Activated T-helper 2 cell treated with anti-CD3 and anti-CD28 coated beads, Interferon-gamma antibody, Interleukin-2, Interleukin-4, amounts not matched to agents 10 μg/mL and 5 μg/mL and 100 μg/mL, durations not matched to agents 14 hours and 24 hours and 36 hours (primary cell): ENCODE results near the gene NDUFA5. TPM values are rescaled to one million over a fixed set of nuclear protein-coding genes. Genes with fewer than 3 reads are reported as not detected.
"Not testable (repeated sequence)": the region's sequence is repeated elsewhere in the genome, so short reads cannot be mapped to it uniquely, and the experiment has no call there.

Experiments
- DNase-seq: peaks from one replicate; pipeline ENCODE4 v3.0.0; 2021; ENCODE audit warnings: low spot score
- H3K27ac Mint-ChIP-seq: one replicate; pipeline ENCODE4 v1.8.0; 2021; ENCODE audit warnings: mixed read lengths
- H3K27me3 Mint-ChIP-seq: one replicate; pipeline ENCODE4 v1.8.0; 2021; ENCODE audit warnings: low read depth, mixed read lengths
- H3K36me3 Mint-ChIP-seq: one replicate; pipeline ENCODE4 v1.8.0; 2021; ENCODE audit warnings: low read depth, mixed read lengths
- H3K4me1 Mint-ChIP-seq: one replicate; pipeline ENCODE4 v1.8.0; 2021; ENCODE audit warnings: low read depth, mixed read lengths
- H3K4me3 Mint-ChIP-seq: one replicate; pipeline ENCODE4 v1.8.0; 2021; ENCODE audit warnings: low read depth, mild to moderate bottlenecking, moderate library complexity, mixed read lengths
- H3K9me3 Mint-ChIP-seq: one replicate; pipeline ENCODE4 v1.8.0; 2021; ENCODE audit warnings: mixed read lengths
- intact Hi-C: fragments of 100-400 bp; cut with micrococcal nuclease; formaldehyde crosslinking; loops from one replicate; pipeline ENCODE4 v1.15.1; 2023
- total RNA-seq: library from RNA; stranded (reverse); gene quantifications from 2 replicates; pipeline ENCODE4 v1.2.3, GENCODE V29; 2022

The NDUFA5 gene
- total RNA-seq, 1 donor from 2014 or later = 57.2 TPM

- DNase-seq, H3K27ac Mint-ChIP-seq, H3K36me3 Mint-ChIP-seq, H3K9me3 Mint-ChIP-seq, H3K4me3 Mint-ChIP-seq: not testable (repeated sequence)
- intact Hi-C loops = loop anchor here (5.0 kb wide), 1 partner anchor 217 kb away; the partner anchor contains the start of gene WASL
- Mint-ChIP-seq H3K4me1 (peaks cover 12% of the 10 kb centered on the region), H3K27me3 (peaks cover 17% of the 10 kb centered on the region)
Observed at GRCh38 chr7:123530035-123530591, 27.5 kb downstream of the NDUFA5 start.

- no peaks in the 10 kb centered on the region for H3K36me3 Mint-ChIP-seq
- H3K27ac Mint-ChIP-seq = no peak overlapping the region
- intact Hi-C loops = no loop called here
- DNase-seq = no peak
- H3K27me3 Mint-ChIP-seq = peaks cover 10% of the 10 kb centered on the region
- H3K4me3 Mint-ChIP-seq = no peak overlapping the region
- peaks cover 4% of the 10 kb centered on the region for H3K4me1 Mint-ChIP-seq
- H3K9me3 Mint-ChIP-seq = no peaks in the 10 kb centered on the region
Observed at GRCh38 chr7:123528265-123528664, 29.4 kb downstream of the NDUFA5 start.

- H3K4me1 Mint-ChIP-seq, intact Hi-C loops, H3K36me3 Mint-ChIP-seq, H3K27me3 Mint-ChIP-seq, H3K27ac Mint-ChIP-seq, DNase-seq, H3K9me3 Mint-ChIP-seq, H3K4me3 Mint-ChIP-seq: not testable (repeated sequence)
Observed at GRCh38 chr7:123527712-123528225, 29.8 kb downstream of the NDUFA5 start.

- intact Hi-C loops, DNase-seq, H3K4me1 Mint-ChIP-seq, H3K27ac Mint-ChIP-seq, H3K27me3 Mint-ChIP-seq, H3K4me3 Mint-ChIP-seq, H3K36me3 Mint-ChIP-seq, H3K9me3 Mint-ChIP-seq: not testable (repeated sequence)
Observed at GRCh38 chr7:123526533-123526932, 31.1 kb downstream of the NDUFA5 start.

- H3K4me3 Mint-ChIP-seq = no peak overlapping the region
- no peaks in the 10 kb centered on the region for H3K36me3 Mint-ChIP-seq
- no peaks in the 10 kb centered on the region for H3K9me3 Mint-ChIP-seq
- no peak for DNase-seq
- H3K27me3 Mint-ChIP-seq = peaks cover 11% of the 10 kb centered on the region
- intact Hi-C loops = no loop called here
- H3K4me1 Mint-ChIP-seq = no peaks in the 10 kb centered on the region
- no peak overlapping the region for H3K27ac Mint-ChIP-seq
Observed at GRCh38 chr7:123522066-123522465, 35.6 kb downstream of the NDUFA5 start.

- no peak overlapping the region for H3K4me3 Mint-ChIP-seq
- H3K9me3 Mint-ChIP-seq = no peaks in the 10 kb centered on the region
- H3K36me3 Mint-ChIP-seq = no peaks in the 10 kb centered on the region
- DNase-seq = no peak
- H3K27me3 Mint-ChIP-seq = peaks cover 4% of the 10 kb centered on the region
- H3K4me1 Mint-ChIP-seq = no peaks in the 10 kb centered on the region
- no peak overlapping the region for H3K27ac Mint-ChIP-seq
- intact Hi-C loops = no loop called here
Observed at GRCh38 chr7:123505221-123505620, 52.4 kb downstream of the NDUFA5 start.

- no peak overlapping the region for H3K27ac Mint-ChIP-seq
- intact Hi-C loops = no loop called here
Observed at GRCh38 chr7:123502201-123502600, 55.4 kb downstream of the NDUFA5 start.

GRCh38 chr7:123500878-123501489, 56.6 kb downstream of the NDUFA5 start:
- H3K4me1 Mint-ChIP-seq = no peaks in the 10 kb centered on the region
- H3K36me3 Mint-ChIP-seq = no peaks in the 10 kb centered on the region
- DNase-seq = no peak
- H3K27ac Mint-ChIP-seq = no peak overlapping the region
- H3K9me3 Mint-ChIP-seq = no peaks in the 10 kb centered on the region
- intact Hi-C loops = no loop called here
- H3K27me3 Mint-ChIP-seq = peaks cover 1% of the 10 kb centered on the region
- no peak overlapping the region for H3K4me3 Mint-ChIP-seq

More at GRCh38 chr7:123502201-123502600, 55.4 kb downstream of the NDUFA5 start:
- H3K36me3 Mint-ChIP-seq = no peaks in the 10 kb centered on the region
- no peak overlapping the region for H3K4me3 Mint-ChIP-seq
- no peaks in the 10 kb centered on the region for H3K27me3 Mint-ChIP-seq
- no peaks in the 10 kb centered on the region for H3K4me1 Mint-ChIP-seq
- no peaks in the 10 kb centered on the region for H3K9me3 Mint-ChIP-seq
- DNase-seq = no peak

- H3K9me3 Mint-ChIP-seq = no peaks in the 10 kb centered on the region
- intact Hi-C loops = no loop called here
- no peaks in the 10 kb centered on the region for H3K36me3 Mint-ChIP-seq
- DNase-seq = no peak
- H3K27ac Mint-ChIP-seq = no peak overlapping the region
- H3K27me3 Mint-ChIP-seq = peaks cover 1% of the 10 kb centered on the region
- H3K4me1 Mint-ChIP-seq = no peaks in the 10 kb centered on the region
- H3K4me3 Mint-ChIP-seq = no peak overlapping the region
Observed at GRCh38 chr7:123499211-123499970, 58.2 kb downstream of the NDUFA5 start.

GRCh38 chr7:123498601-123499000, 59.0 kb downstream of the NDUFA5 start:
- Mint-ChIP-seq H3K27ac (no peak overlapping the region), H3K9me3 (no peaks in the 10 kb centered on the region)
- intact Hi-C loops = no loop called here

GRCh38 chr7:123498031-123498430, 59.6 kb downstream of the NDUFA5 start:
- no peak overlapping the region for H3K27ac Mint-ChIP-seq
- no peaks in the 10 kb centered on the region for H3K36me3 Mint-ChIP-seq
- intact Hi-C loops = no loop called here
- peaks cover 1% of the 10 kb centered on the region for H3K27me3 Mint-ChIP-seq
- DNase-seq = no peak
- no peaks in the 10 kb centered on the region for H3K9me3 Mint-ChIP-seq
- no peak overlapping the region for H3K4me3 Mint-ChIP-seq
- H3K4me1 Mint-ChIP-seq = no peaks in the 10 kb centered on the region

More at GRCh38 chr7:123498601-123499000, 59.0 kb downstream of the NDUFA5 start:
- Mint-ChIP-seq H3K4me1 (no peaks in the 10 kb centered on the region), H3K36me3 (no peaks in the 10 kb centered on the region), H3K27me3 (peaks cover 1% of the 10 kb centered on the region), H3K4me3 (no peak overlapping the region)
- DNase-seq = no peak

- intact Hi-C loops = loop anchor here (1.0 to 5.0 kb wide), 2 partner anchors 41 to 373 kb away; no protein-coding TSS in a partner anchor
Observed at GRCh38 chr7:123494193-123494796, 63.3 kb downstream of the NDUFA5 start.

More at GRCh38 chr7:123494193-123494796, 63.3 kb downstream of the NDUFA5 start:
- Mint-ChIP-seq H3K9me3 (no peaks in the 10 kb centered on the region), H3K27ac (no peak overlapping the region), H3K27me3 (peaks cover 1% of the 10 kb centered on the region), H3K36me3 (no peaks in the 10 kb centered on the region), H3K4me3 (no peak overlapping the region), H3K4me1 (no peaks in the 10 kb centered on the region)
- DNase-seq = no peak
